HepG2 (cell line): ENCODE data around the gene TMEM117. TPM values are rescaled to one million over a fixed set of nuclear protein-coding genes. Genes with fewer than 3 reads are reported as not detected.

Source experiments
- ATAC-seq: fragments of 200-7000 bp; cut with Tn5 transposase; 3 replicates; pipeline ENCODE4 v1.9.1; 2020; ENCODE audit warnings: mild to moderate bottlenecking, moderate library complexity
- BruUV-seq: library from RNA; stranded (reverse); fragments of 400-500 nt; replicated peaks from 2 replicates; lab custom pipeline; 2021; lab: Mats Ljungman, UMichigan
- CTCF ChIA-PET: fragments of 300-600 bp; formaldehyde crosslinking; extraction: SDS; loops from one replicate; lab custom pipeline; 2021; ENCODE audit warnings: low total read pairs, inconsistent platforms, low intra/inter-chr PET ratio; lab: Yijun Ruan, JAX
- POLR2A ChIA-PET: fragments of 350-600 bp; sonication (Branson Sonifier 250); formaldehyde crosslinking; loops from one replicate; lab custom pipeline; 2020; ENCODE audit warnings: antibody characterized with exemption, inconsistent platforms; lab: Yijun Ruan, JAX
- DNase-seq: peaks from one replicate; pipeline ENCODE4 v3.0.0-alpha.2; 2015; ENCODE audit warnings: low spot score
- FAIRE-seq: peaks from 3 replicates; lab custom pipeline; 2011; peaks lifted over from hg19 to GRCh38; lab: Jason Lieb, UNC
- H2AFZ ChIP-seq: one replicate; pipeline ENCODE4 v1.6.1; 2011; ENCODE audit warnings: low read length, inconsistent platforms
- H3K27ac ChIP-seq: fragments of 300-600 bp; 3 replicates; pipeline ENCODE4 v1.8.0; 2011; ENCODE audit warnings: mixed run types, mild to moderate bottlenecking, mixed read lengths, low read length, inconsistent platforms; ENCODE audit not compliant: insufficient read depth; ENCODE audit errors: extremely low read length
- H3K27me3 ChIP-seq, 2 experiments: fragments of 200-600 bp in 1 of 2; 2 replicates in 1 of 2; 3 replicates in 1 of 2; pipeline versions ENCODE4 v1.6.0 to v1.8.0; 2011; ENCODE audit warnings: low read length in 2 of 2, mild to moderate bottlenecking in 2 of 2, moderate library complexity in 2 of 2, inconsistent platforms in 1 of 2; ENCODE audit not compliant: insufficient read depth in 2 of 2, control insufficient read depth in 1 of 2
- H3K36me3 ChIP-seq, 2 experiments: fragments of 200-600 bp in 1 of 2; replicated peaks in 1 of 2; 2 replicates in 1 of 2; 3 replicates in 1 of 2; pipeline versions ENCODE4 v1.5.1 to v1.8.0; 2011; ENCODE audit warnings: low read length in 2 of 2, inconsistent platforms in 1 of 2; ENCODE audit not compliant: insufficient read depth in 2 of 2, control insufficient read depth in 1 of 2
- H3K4me1 ChIP-seq: 2 replicates; pipeline ENCODE4 v1.5.1; 2012; ENCODE audit warnings: low read length, inconsistent platforms; ENCODE audit not compliant: insufficient read depth
- H3K4me2 ChIP-seq: 2 replicates; pipeline ENCODE4 v1.6.0; 2011; ENCODE audit warnings: low read depth, low read length, inconsistent platforms
- H3K4me3 ChIP-seq, 3 experiments: fragments of 200-600 bp in 1 of 3; sonication (generic), shearing (Covaris generic) in 1 of 3; replicated peaks in 1 of 3; 2 replicates each; pipeline ENCODE4 v1.5.1; 2011 to 2016; ENCODE audit warnings: low read length in 3 of 3, inconsistent platforms in 2 of 3, low read depth in 2 of 3, mild to moderate bottlenecking in 2 of 3, control low read depth in 1 of 3, mixed read lengths in 1 of 3; ENCODE audit not compliant: insufficient read depth in 1 of 3
- H3K79me2 ChIP-seq: one replicate; pipeline ENCODE4 v1.6.1; 2011; ENCODE audit warnings: low read length, inconsistent platforms; ENCODE audit not compliant: insufficient read depth
- H3K9ac ChIP-seq: 2 replicates; pipeline ENCODE4 v1.6.0; 2011; ENCODE audit warnings: mild to moderate bottlenecking, low read depth, low read length, inconsistent platforms; ENCODE audit not compliant: insufficient read depth
- H3K9me3 ChIP-seq: 2 replicates; pipeline ENCODE4 v1.5.1; 2012; ENCODE audit warnings: mild to moderate bottlenecking, low read length
- H4K20me1 ChIP-seq: 2 replicates; pipeline ENCODE4 v1.6.0; 2011; ENCODE audit warnings: inconsistent platforms, mild to moderate bottlenecking, low read length, moderate library complexity; ENCODE audit not compliant: insufficient read depth
- AFF4 ChIP-seq: sonication (generic); formaldehyde crosslinking; IDR thresholded peaks from 2 replicates; pipeline ENCODE4 v1.4.0; 2020; ENCODE audit warnings: missing genetic modification reagents
- ARNT2 ChIP-seq: sonication (generic); formaldehyde crosslinking; IDR thresholded peaks from 2 replicates; pipeline ENCODE4 v1.8.0; 2022; ENCODE audit warnings: mild to moderate bottlenecking, low read depth, missing genetic modification reagents, moderate library complexity
- CENPT ChIP-seq: sonication (generic); formaldehyde crosslinking; IDR thresholded peaks from 2 replicates; pipeline ENCODE4 v1.8.0; 2022; ENCODE audit warnings: low read depth, mild to moderate bottlenecking, moderate library complexity, missing genetic modification reagents
- DRAP1 ChIP-seq: IDR thresholded peaks from 2 replicates; pipeline ENCODE4 v1.6.1; 2016; ENCODE audit warnings: missing genetic modification reagents, missing compliant biosample characterization
- EP300 ChIP-seq, 3 experiments: sonication (generic) in 1 of 3; formaldehyde crosslinking in 1 of 3; IDR thresholded peaks; 2 replicates each; pipeline versions ENCODE4 v1.5.1 to v1.6.1; 2011 to 2020; ENCODE audit warnings: low read depth in 2 of 3, low read length in 2 of 3, borderline replicate concordance in 1 of 3, improper control_type of control experiment in 1 of 3, mild to moderate bottlenecking in 1 of 3, missing genetic modification reagents in 1 of 3, moderate library complexity in 1 of 3
- HIC2 ChIP-seq: sonication (generic); formaldehyde crosslinking; IDR thresholded peaks from 2 replicates; pipeline ENCODE4 v1.9.0; 2022; ENCODE audit warnings: low read depth, missing genetic modification reagents
- HOXA5 ChIP-seq: sonication (generic); formaldehyde crosslinking; IDR thresholded peaks from 2 replicates; pipeline ENCODE4 v1.4.0; 2020; ENCODE audit warnings: missing genetic modification reagents
- SAP130 ChIP-seq: IDR thresholded peaks from 2 replicates; pipeline ENCODE4 v1.6.1; 2016; ENCODE audit warnings: low read depth
- SATB2 ChIP-seq: sonication (generic); formaldehyde crosslinking; IDR thresholded peaks from 2 replicates; pipeline ENCODE4 v1.5.0; 2020; ENCODE audit warnings: missing genetic modification reagents
- SCMH1 ChIP-seq: sonication (generic); formaldehyde crosslinking; IDR thresholded peaks from 2 replicates; pipeline ENCODE4 v1.9.0; 2021; ENCODE audit warnings: missing genetic modification reagents, mild to moderate bottlenecking, borderline replicate concordance
- TAF1 ChIP-seq: sonication (generic); formaldehyde crosslinking; IDR thresholded peaks from 2 replicates; pipeline ENCODE4 v1.4.0; 2020; ENCODE audit warnings: missing genetic modification reagents
- ZKSCAN8 ChIP-seq: IDR thresholded peaks from 2 replicates; pipeline ENCODE4 v1.6.1; 2016; ENCODE audit warnings: borderline replicate concordance, missing genetic modification reagents, missing compliant biosample characterization
- ZMYM4 ChIP-seq: sonication (generic); formaldehyde crosslinking; IDR thresholded peaks from 2 replicates; pipeline ENCODE4 v1.8.1; 2023; ENCODE audit warnings: mild to moderate bottlenecking, missing genetic modification reagents
- ZNF18 ChIP-seq: sonication (generic); formaldehyde crosslinking; IDR thresholded peaks from 2 replicates; pipeline ENCODE4 v1.8.0; 2022; ENCODE audit warnings: mild to moderate bottlenecking, missing genetic modification reagents; ENCODE audit not compliant: insufficient replicate concordance
- ZNF441 ChIP-seq: sonication (generic); formaldehyde crosslinking; IDR thresholded peaks from 2 replicates; pipeline ENCODE4 v1.7.0; 2021; ENCODE audit warnings: missing genetic modification reagents, borderline replicate concordance
- ZNF652 ChIP-seq: IDR thresholded peaks from 2 replicates; pipeline ENCODE4 v1.6.1; 2016; ENCODE audit warnings: low read depth, borderline replicate concordance
- WGBS: methylation state at CpG from one replicate; pipeline ENCODE4 v1.1.6; 2017; ENCODE audit warnings: low lambda C conversion rate; 5-methylcytosine and 5-hydroxymethylcytosine counted together
- in situ Hi-C: cut with HindIII; loops from 2 replicates; pipeline ENCODE4 v1.10.0; 2017; ENCODE audit warnings: low pct_unique_long_range_greater_than_20kb; ENCODE audit not compliant: extremely low pct_ligation_motif_present
- intact Hi-C: fragments of 100-400 bp; cut with micrococcal nuclease; formaldehyde crosslinking; loops from one replicate; pipeline ENCODE4 v1.10.0; 2022; ENCODE audit not compliant: unreplicated experiment
- polyA plus RNA-seq, 8 experiments: library from polyadenylated mRNA; depleted of rRNA in 3 of 8; stranded (reverse) in 7 of 8; unstranded in 1 of 8; fragments of >200 nt; fragmentation: Illumina TruSeq in 4 of 8; extraction: Trizol in 4 of 8; gene quantifications; 2 replicates each; pipeline versions ENCODE4 v1.2.1 to v1.2.3, GENCODE V29; 2011 to 2016; ENCODE audit warnings: low read depth in 4 of 8, missing spikeins in 1 of 8, mixed read lengths in 1 of 8; ENCODE audit not compliant: insufficient read depth in 1 of 8
- total RNA-seq, 5 experiments: library from RNA; depleted of rRNA; stranded (reverse); fragments of >200 nt; fragmentation: Illumina TruSeq; extraction: Trizol; gene quantifications; 2 replicates each; pipeline ENCODE4 v1.2.3, GENCODE V29; 2016; ENCODE audit warnings: low read depth in 1 of 5

The TMEM117 gene
- total and polyA plus RNA-seq, 2 of the 13 experiments (the other 11 are each of a cell fraction or from before 2014, with no cell fraction given), result 2.8 to 8.5 TPM

- Histone ChIP-seq H3K4me2 (no peak overlapping the region), H3K36me3 (no peaks in the 10 kb centered on the region), H3K27ac (no peak overlapping the region)
- CTCF ChIA-PET, result no interaction called here
- TF ChIP-seq EP300 (IDR thresholded peaks at IDR 0.05; ENCODE audit: low read depth in 2 of 2, low read length in 2 of 2), result no peak
- no peak for TF ChIP-seq EP300 (CRISPR knock-in tag; IDR thresholded peaks at IDR 0.05; ENCODE audit: borderline replicate concordance)
- no peak for TF ChIP-seq SATB2 (CRISPR knock-in tag)
- no peak for TF ChIP-seq ZKSCAN8
- TF ChIP-seq HIC2 (CRISPR knock-in tag), result no peak
- no peak for TF ChIP-seq DRAP1 (CRISPR knock-in tag)
- no peak for TF ChIP-seq ARNT2 (CRISPR knock-in tag)
- TF ChIP-seq HOXA5 (CRISPR knock-in tag), result no peak
- no peak for TF ChIP-seq ZNF441
- no peak for TF ChIP-seq TAF1 (CRISPR knock-in tag)
- TF ChIP-seq AFF4, result no peak
- no peak for TF ChIP-seq ZNF652 (CRISPR knock-in tag)
- no peak for TF ChIP-seq CENPT
- no peak for TF ChIP-seq SAP130 (CRISPR knock-in tag)
- TF ChIP-seq ZNF18, result no peak
- TF ChIP-seq ZMYM4 (CRISPR knock-in tag), result no peak
- TF ChIP-seq SCMH1 (CRISPR knock-in tag), result no peak
- TF ChIP-seq, all 625 proteins: peak for 0
- no peak overlapping the region for H3K4me3 ChIP-seq
- H3K27me3 ChIP-seq, result no peaks in the 10 kb centered on the region
- no peak for ATAC-seq
- no peak for DNase-seq
- no TSS peak for BruUV-seq
- POLR2A ChIA-PET, result no interaction called here
- in situ Hi-C loops (no loop called here), intact Hi-C loops (no loop called here)
- no peaks in the 10 kb centered on the region for H3K79me2 ChIP-seq
- no peaks in the 10 kb centered on the region for H3K9me3 ChIP-seq
- no peak overlapping the region for H3K9ac ChIP-seq
- H3K4me1 ChIP-seq, result no peaks in the 10 kb centered on the region
- no peaks in the 10 kb centered on the region for H4K20me1 ChIP-seq
- no peak for FAIRE-seq
- 100% methylated on average over 3 of the region's 3 CpGs for WGBS
- H2AFZ ChIP-seq, result no peak overlapping the region
Measured at GRCh38 chr12:43861840-43862150, 25.9 kb downstream of the TMEM117 start.
